Neutrophil (primary cell): ENCODE measurements around the gene MAPKAPK2.

ENCODE experiments used
- H3K27ac ChIP-seq: fragments of 200-600 bp; sonication (generic); 2 replicates; pipeline ENCODE4 v1.5.1; 2016; ENCODE audit warnings: mild to moderate bottlenecking, moderate library complexity
- H3K27me3 ChIP-seq: fragments of 200-600 bp; sonication (generic); 2 replicates; pipeline ENCODE4 v1.6.0; 2016; ENCODE audit warnings: mild to moderate bottlenecking
- H3K36me3 ChIP-seq: fragments of 200-600 bp; sonication (generic); 2 replicates; pipeline ENCODE4 v1.5.1; 2017
- H3K4me1 ChIP-seq, 2 experiments: fragments of 200-600 bp in 1 of 2; sonication (generic) in 1 of 2; 1 replicate in 1 of 2; 2 replicates in 1 of 2; pipeline versions ENCODE4 v1.5.1 to v1.6.1; 2013 to 2016; ENCODE audit warnings: low read depth in 1 of 2, low read length in 1 of 2, mild to moderate bottlenecking in 1 of 2, moderate library complexity in 1 of 2; ENCODE audit not compliant: control insufficient read depth in 1 of 2, insufficient read depth in 1 of 2
- H3K4me3 ChIP-seq, 2 experiments: fragments of 200-600 bp in 1 of 2; sonication (generic) in 1 of 2; 1 replicate in 1 of 2; 2 replicates in 1 of 2; pipeline ENCODE4 v1.5.1; 2013 to 2016; ENCODE audit warnings: low read depth in 1 of 2, low read length in 1 of 2, mild to moderate bottlenecking in 1 of 2, moderate library complexity in 1 of 2
- H3K9me3 ChIP-seq: fragments of 200-600 bp; sonication (generic); 2 replicates; pipeline ENCODE4 v1.5.1; 2016
- CTCF ChIP-seq: fragments of 200-600 bp; sonication (generic); IDR thresholded peaks from 2 replicates; pipeline ENCODE4 v1.5.1; 2016; ENCODE audit warnings: antibody characterized with exemption

MAPKAPK2 gene

GRCh38 chr1:206717674-206717989, 32.9 kb downstream of the MAPKAPK2 start:
- Histone ChIP-seq H3K36me3 (no peaks in the 10 kb centered on the region), H3K27me3 (no peaks in the 10 kb centered on the region), H3K4me1 (peaks cover 69 to 93% of the 10 kb centered on the region in 2 experiments), H3K4me3 (no peak overlapping the region), H3K27ac (peak overlapping the region; percentile 61), H3K9me3 (no peaks in the 10 kb centered on the region)
- TF ChIP-seq CTCF = no peak

GRCh38 chr1:206719169-206719839, 34.6 kb downstream of the MAPKAPK2 start:
- Histone ChIP-seq H3K36me3 (peaks cover 6% of the 10 kb centered on the region), H3K4me1 (peaks cover 73 to 93% of the 10 kb centered on the region in 2 experiments), H3K27me3 (no peaks in the 10 kb centered on the region), H3K27ac (peak overlapping the region; percentile 14), H3K9me3 (no peaks in the 10 kb centered on the region), H3K4me3 (no peak overlapping the region)
- TF ChIP-seq CTCF = no peak

GRCh38 chr1:206721454-206721853, 36.7 kb downstream of the MAPKAPK2 start:
- Histone ChIP-seq H3K4me1 (peaks cover 73 to 95% of the 10 kb centered on the region in 2 experiments), H3K36me3 (peaks cover 6% of the 10 kb centered on the region), H3K27me3 (no peaks in the 10 kb centered on the region), H3K27ac (no peak overlapping the region), H3K4me3 (no peak overlapping the region), H3K9me3 (no peaks in the 10 kb centered on the region)
- TF ChIP-seq CTCF = no peak

GRCh38 chr1:206722751-206723461, 38.2 kb downstream of the MAPKAPK2 start:
- H3K9me3 ChIP-seq = no peaks in the 10 kb centered on the region
- H3K27ac ChIP-seq = peak overlapping the region; percentile 58
- H3K27me3 ChIP-seq = no peaks in the 10 kb centered on the region
- H3K4me3 ChIP-seq = peak overlapping the region in 1 of 2 experiments; percentile 12
- peaks cover 6% of the 10 kb centered on the region for H3K36me3 ChIP-seq
- no peak for TF ChIP-seq CTCF
- H3K4me1 ChIP-seq = peaks cover 73 to 95% of the 10 kb centered on the region in 2 experiments

- peaks cover 6% of the 10 kb centered on the region for H3K36me3 ChIP-seq
- H3K27ac ChIP-seq = peak overlapping the region; percentile 58
- no peaks in the 10 kb centered on the region for H3K27me3 ChIP-seq
- no peaks in the 10 kb centered on the region for H3K9me3 ChIP-seq
- peak overlapping the region in 1 of 2 experiments; percentile 12 for H3K4me3 ChIP-seq
- peaks cover 73 to 95% of the 10 kb centered on the region in 2 experiments for H3K4me1 ChIP-seq
- TF ChIP-seq CTCF = no peak
Measured at GRCh38 chr1:206723462-206723804, 38.7 kb downstream of the MAPKAPK2 start.
